ENCODE data around the gene TBC1D4. TPM values are rescaled to one million over a fixed set of nuclear protein-coding genes. Genes with fewer than 3 reads are reported as not detected.

Gene TBC1D4
- total RNA-seq, 1 donor from 2014 or later, result 5.3 TPM

GRCh38 chr13:75264611-75265010 lies 217.4 kb downstream of the TBC1D4 start:
- Mint-ChIP-seq H3K4me3 (ENCODE audit: unreplicated experiment) (no peak overlapping the region), H3K9me3 (ENCODE audit: unreplicated experiment) (no peaks in the 10 kb centered on the region), H3K27me3 (ENCODE audit: unreplicated experiment) (no peaks in the 10 kb centered on the region), H3K36me3 (ENCODE audit: unreplicated experiment) (no peaks in the 10 kb centered on the region), H3K4me1 (ENCODE audit: unreplicated experiment) (no peaks in the 10 kb centered on the region), H3K27ac (ENCODE audit: unreplicated experiment) (no peak overlapping the region)
- no peak for DNase-seq (ENCODE audit: extremely low spot score, unreplicated experiment)
- no peak for TF ChIP-seq CTCF (IDR thresholded peaks at IDR 0.05)

- Mint-ChIP-seq H3K9me3 (ENCODE audit: unreplicated experiment) (no peaks in the 10 kb centered on the region), H3K4me3 (ENCODE audit: unreplicated experiment) (no peak overlapping the region), H3K27me3 (ENCODE audit: unreplicated experiment) (no peaks in the 10 kb centered on the region), H3K27ac (ENCODE audit: unreplicated experiment) (no peak overlapping the region), H3K36me3 (ENCODE audit: unreplicated experiment) (no peaks in the 10 kb centered on the region), H3K4me1 (ENCODE audit: unreplicated experiment) (no peaks in the 10 kb centered on the region)
- no peak for DNase-seq (ENCODE audit: extremely low spot score, unreplicated experiment)
- no peak for TF ChIP-seq CTCF (IDR thresholded peaks at IDR 0.05)
Measured at GRCh38 chr13:75263741-75264407, 218.1 kb downstream of the TBC1D4 start.

GRCh38 chr13:75258159-75258782 lies 223.7 kb downstream of the TBC1D4 start:
- peaks cover 2% of the 10 kb centered on the region for H3K27me3 Mint-ChIP-seq (ENCODE audit: unreplicated experiment)
- DNase-seq (ENCODE audit: extremely low spot score, unreplicated experiment), result no peak
- H3K9me3 Mint-ChIP-seq (ENCODE audit: unreplicated experiment), result no peaks in the 10 kb centered on the region

GRCh38 chr13:75256922-75257321 lies 225.0 kb downstream of the TBC1D4 start:
- no peaks in the 10 kb centered on the region for H3K4me1 Mint-ChIP-seq (ENCODE audit: unreplicated experiment)
- no peaks in the 10 kb centered on the region for H3K9me3 Mint-ChIP-seq (ENCODE audit: unreplicated experiment)
- H3K4me3 Mint-ChIP-seq (ENCODE audit: unreplicated experiment), result no peak overlapping the region
- TF ChIP-seq CTCF (IDR thresholded peaks at IDR 0.05), result no peak
- no peak overlapping the region for H3K27ac Mint-ChIP-seq (ENCODE audit: unreplicated experiment)
- no peak for DNase-seq (ENCODE audit: extremely low spot score, unreplicated experiment)
- no peaks in the 10 kb centered on the region for H3K36me3 Mint-ChIP-seq (ENCODE audit: unreplicated experiment)
- peaks cover 2% of the 10 kb centered on the region for H3K27me3 Mint-ChIP-seq (ENCODE audit: unreplicated experiment)

More at GRCh38 chr13:75258159-75258782, 223.7 kb downstream of the TBC1D4 start:
- no peak overlapping the region for H3K27ac Mint-ChIP-seq (ENCODE audit: unreplicated experiment)
- H3K36me3 Mint-ChIP-seq (ENCODE audit: unreplicated experiment), result no peaks in the 10 kb centered on the region
- peak; percentile 73 for TF ChIP-seq CTCF (IDR thresholded peaks at IDR 0.05)
- no peak overlapping the region for H3K4me3 Mint-ChIP-seq (ENCODE audit: unreplicated experiment)
- no peaks in the 10 kb centered on the region for H3K4me1 Mint-ChIP-seq (ENCODE audit: unreplicated experiment)

- no peak for DNase-seq (ENCODE audit: extremely low spot score, unreplicated experiment)
- TF ChIP-seq CTCF (IDR thresholded peaks at IDR 0.05), result no peak
Measured at GRCh38 chr13:75255653-75256052, 226.3 kb downstream of the TBC1D4 start.

More at GRCh38 chr13:75255653-75256052, 226.3 kb downstream of the TBC1D4 start:
- no peaks in the 10 kb centered on the region for H3K9me3 Mint-ChIP-seq (ENCODE audit: unreplicated experiment)
- no peak overlapping the region for H3K27ac Mint-ChIP-seq (ENCODE audit: unreplicated experiment)
- no peak overlapping the region for H3K4me3 Mint-ChIP-seq (ENCODE audit: unreplicated experiment)
- peaks cover 7% of the 10 kb centered on the region for H3K4me1 Mint-ChIP-seq (ENCODE audit: unreplicated experiment)
- peaks cover 2% of the 10 kb centered on the region for H3K27me3 Mint-ChIP-seq (ENCODE audit: unreplicated experiment)
- H3K36me3 Mint-ChIP-seq (ENCODE audit: unreplicated experiment), result no peaks in the 10 kb centered on the region

Measured in osteocyte (in vitro differentiated cells).